PC-3 (cell line): Measurements from ENCODE around the gene ALG3. TPM values are rescaled to one million over a fixed set of nuclear protein-coding genes. Genes with fewer than 3 reads are reported as not detected.

Source experiments
- ATAC-seq: fragments of 200-7000 bp; cut with Tn5 transposase; 2 replicates; pipeline ENCODE4 v1.9.1; 2020; ENCODE audit warnings: mild to moderate bottlenecking, moderate library complexity
- BruUV-seq: library from RNA; stranded (reverse); fragments of 400-500 nt; replicated peaks from 2 replicates; lab custom pipeline; 2021; lab: Mats Ljungman, UMichigan
- CTCF ChIA-PET: fragments of 300-600 bp; sonication (Branson Sonifier 250); formaldehyde crosslinking; loops from one replicate; lab custom pipeline; 2022; ENCODE audit warnings: antibody characterized with exemption; lab: Charles Lee
- POLR2A ChIA-PET: fragments of 300-600 bp; sonication (Branson Sonifier 250); formaldehyde crosslinking; loops from one replicate; lab custom pipeline; 2022; ENCODE audit warnings: antibody characterized with exemption; ENCODE audit not compliant: unreplicated experiment; lab: Charles Lee
- DNase-seq: peaks from one replicate; pipeline ENCODE4 v3.0.0-alpha.2; 2015
- H2AFZ ChIP-seq: fragments of 300-600 bp; sonication (generic); 2 replicates; pipeline ENCODE4 v1.6.0; 2016; ENCODE audit warnings: antibody characterized with exemption, low read length
- H3F3A ChIP-seq: fragments of 300-600 bp; sonication (generic); one replicate; pipeline ENCODE4 v1.6.0; 2017; ENCODE audit warnings: antibody characterized with exemption, low read length, control low read depth, mild to moderate bottlenecking; ENCODE audit not compliant: unreplicated experiment
- H3K27ac ChIP-seq: fragments of 300-600 bp; sonication (generic); 2 replicates; pipeline ENCODE4 v1.5.1; 2016; ENCODE audit warnings: mild to moderate bottlenecking, low read length
- H3K27me3 ChIP-seq: fragments of 300-600 bp; sonication (generic); 2 replicates; pipeline ENCODE4 v1.6.1; 2016; ENCODE audit warnings: low read length, mixed read lengths
- H3K36me3 ChIP-seq: fragments of 300-600 bp; sonication (generic); 2 replicates; pipeline ENCODE4 v1.6.1; 2016; ENCODE audit warnings: low read depth, mixed run types, low read length, mixed read lengths
- H3K4me1 ChIP-seq: fragments of 300-600 bp; sonication (generic); 2 replicates; pipeline ENCODE4 v1.5.1; 2016; ENCODE audit warnings: low read length; ENCODE audit not compliant: insufficient read depth
- H3K4me2 ChIP-seq: fragments of 300-600 bp; sonication (generic); 2 replicates; pipeline ENCODE4 v1.6.0; 2016; ENCODE audit warnings: low read length
- H3K4me3 ChIP-seq: fragments of 300-600 bp; sonication (generic); 2 replicates; pipeline ENCODE4 v1.5.1; 2016; ENCODE audit warnings: mild to moderate bottlenecking, low read length, mixed read lengths
- H3K79me2 ChIP-seq: fragments of 300-600 bp; sonication (generic); 2 replicates; pipeline ENCODE4 v1.6.1; 2017; ENCODE audit warnings: low read length, mixed read lengths
- H3K9ac ChIP-seq: fragments of 300-600 bp; sonication (generic); 2 replicates; pipeline ENCODE4 v1.6.0; 2016; ENCODE audit warnings: mild to moderate bottlenecking, low read length
- H3K9me2 ChIP-seq: fragments of 300-600 bp; sonication (generic); replicated peaks from 2 replicates; pipeline ENCODE4 v1.6.1; 2016; ENCODE audit warnings: mixed run types, low read length, mixed read lengths
- H3K9me3 ChIP-seq: fragments of 300-600 bp; sonication (generic); 2 replicates; pipeline ENCODE4 v1.6.1; 2016; ENCODE audit warnings: low read length, mixed read lengths
- H4K20me1 ChIP-seq: fragments of 300-600 bp; sonication (generic); 2 replicates; pipeline ENCODE4 v1.6.1; 2016; ENCODE audit warnings: low read length, mixed read lengths
- CTCF ChIP-seq: fragments of 300-600 bp; sonication (generic); conservative IDR thresholded peaks from 2 replicates; pipeline ENCODE4 v1.5.1; 2017; ENCODE audit warnings: antibody characterized with exemption, low read depth, mild to moderate bottlenecking, low read length
- EZH2 ChIP-seq: fragments of 300-600 bp; sonication (generic); IDR thresholded peaks from one replicate; pipeline ENCODE4 v1.6.1; 2017; ENCODE audit warnings: antibody characterized with exemption, mild to moderate bottlenecking, low read length; ENCODE audit not compliant: unreplicated experiment
- EZH2phosphoT487 ChIP-seq: fragments of 300-600 bp; sonication (generic); IDR thresholded peaks from 2 replicates; pipeline ENCODE4 v1.6.1; 2018; ENCODE audit warnings: mild to moderate bottlenecking, antibody characterized with exemption, low read length, borderline replicate concordance
- intact Hi-C: fragments of 100-400 bp; cut with micrococcal nuclease; formaldehyde crosslinking; loops from 2 replicates; pipeline ENCODE4 v1.9.0; 2023
- total RNA-seq: library from RNA; depleted of rRNA; stranded (reverse); fragments of >200 nt; gene quantifications from 2 replicates; pipeline ENCODE4 v1.2.3, GENCODE V29; 2014

The ALG3 gene
- total RNA-seq, 1 experiment from 2014 or later: 89.0 TPM

GRCh38 chr3:184209146-184209923, 39.4 kb downstream of the ALG3 start:
- ChIA-PET POLR2A (no interaction called here), CTCF (no interaction called here)
- H4K20me1 ChIP-seq: no peaks in the 10 kb centered on the region
- no peaks in the 10 kb centered on the region for H3K79me2 ChIP-seq
- intact Hi-C loops: no loop called here
- H3K4me1 ChIP-seq: no peaks in the 10 kb centered on the region
- H3K36me3 ChIP-seq: no peaks in the 10 kb centered on the region
- no peak overlapping the region for H3K4me3 ChIP-seq
- peaks cover 22% of the 10 kb centered on the region for H3K27me3 ChIP-seq
- H3K9me2 ChIP-seq: no peaks in the 10 kb centered on the region
- no peak overlapping the region for H3K4me2 ChIP-seq
- ATAC-seq: no peak
- BruUV-seq: no TSS peak
- H2AFZ ChIP-seq: no peak overlapping the region
- no peaks in the 10 kb centered on the region for H3F3A ChIP-seq
- H3K9me3 ChIP-seq: no peaks in the 10 kb centered on the region
- DNase-seq: no peak
- TF ChIP-seq EZH2 (no peak), EZH2phosphoT487 (no peak), CTCF (no peak)
- no peak overlapping the region for H3K9ac ChIP-seq
- H3K27ac ChIP-seq: no peak overlapping the region

- H3F3A ChIP-seq: no peaks in the 10 kb centered on the region
- ChIA-PET POLR2A (no interaction called here), CTCF (interaction anchor here (0.6 kb wide), 1 partner anchor 308 kb away, joined by 5 read pairs; no protein-coding TSS in a partner anchor)
- no TSS peak for BruUV-seq
- no peak overlapping the region for H3K4me2 ChIP-seq
- H3K4me3 ChIP-seq: no peak overlapping the region
- H2AFZ ChIP-seq: no peak overlapping the region
- ATAC-seq (no peak), DNase-seq (no peak)
- H3K4me1 ChIP-seq: no peaks in the 10 kb centered on the region
- H3K79me2 ChIP-seq: no peaks in the 10 kb centered on the region
- no peaks in the 10 kb centered on the region for H4K20me1 ChIP-seq
- H3K27ac ChIP-seq: no peak overlapping the region
- TF ChIP-seq CTCF (no peak), EZH2 (no peak)
- no peaks in the 10 kb centered on the region for H3K9me2 ChIP-seq
- no peaks in the 10 kb centered on the region for H3K36me3 ChIP-seq
- H3K27me3 ChIP-seq: peaks cover 22% of the 10 kb centered on the region
- intact Hi-C loops: no loop called here
- H3K9ac ChIP-seq: no peak overlapping the region
- H3K9me3 ChIP-seq: no peaks in the 10 kb centered on the region
Measured at GRCh38 chr3:184203526-184203925, 45.2 kb downstream of the ALG3 start.

GRCh38 chr3:184200825-184201224, 47.9 kb downstream of the ALG3 start:
- Histone ChIP-seq H3K4me2 (no peak overlapping the region), H3K4me1 (no peaks in the 10 kb centered on the region), H3K79me2 (no peaks in the 10 kb centered on the region), H3K36me3 (no peaks in the 10 kb centered on the region), H3K9ac (no peak overlapping the region), H3K27ac (no peak overlapping the region), H3F3A (no peaks in the 10 kb centered on the region), H3K4me3 (no peak overlapping the region), H4K20me1 (no peaks in the 10 kb centered on the region), H2AFZ (no peak overlapping the region), H3K9me3 (no peaks in the 10 kb centered on the region), H3K9me2 (no peaks in the 10 kb centered on the region), H3K27me3 (0 out of 2 replicates have a peak, but pooled peaks cover 3% of the 10 kb centered on the region)
- ATAC-seq (no peak), DNase-seq (no peak)
- TF ChIP-seq EZH2phosphoT487 (no peak), EZH2 (no peak), CTCF (no peak)
- POLR2A ChIA-PET: no interaction called here
- BruUV-seq: no TSS peak
- CTCF ChIA-PET: no interaction called here
- intact Hi-C loops: no loop called here
